SU-DHL-6 (cell line): ENCODE results near the gene GPR65.

ENCODE experiments used
- H2AFZ ChIP-seq: fragments of 200-600 bp; sonication (generic); 2 replicates; pipeline ENCODE4 v1.6.1; 2014; ENCODE audit warnings: low read depth, mild to moderate bottlenecking, moderate library complexity, mixed read lengths, antibody characterized with exemption, low read length; ENCODE audit not compliant: severe bottlenecking
- H3F3A ChIP-seq: fragments of 200-600 bp; shearing (Covaris generic); 2 replicates; pipeline ENCODE4 v1.6.0; 2016; ENCODE audit warnings: antibody characterized with exemption, mild to moderate bottlenecking; ENCODE audit not compliant: insufficient read depth
- H3K27ac ChIP-seq: fragments of 200-600 bp; sonication (generic); 2 replicates; pipeline ENCODE4 v1.5.1; 2016; ENCODE audit warnings: low read depth, mild to moderate bottlenecking, low read length, moderate library complexity, mixed read lengths
- H3K27me3 ChIP-seq: fragments of 200-600 bp; sonication (generic), shearing (Covaris generic); 2 replicates; pipeline ENCODE4 v1.6.0; 2014; ENCODE audit warnings: mild to moderate bottlenecking, low read length
- H3K36me3 ChIP-seq: fragments of 200-600 bp; sonication (generic); 2 replicates; pipeline ENCODE4 v1.6.1; 2014; ENCODE audit warnings: mild to moderate bottlenecking, low read length, mixed read lengths
- H3K4me2 ChIP-seq: fragments of 300-600, 200-600 bp; shearing (Covaris generic), sonication (generic); 2 replicates; pipeline ENCODE4 v1.6.0; 2014; ENCODE audit warnings: low read length, low read depth, mild to moderate bottlenecking; ENCODE audit not compliant: poor library complexity, severe bottlenecking
- H3K4me3 ChIP-seq: fragments of 200-600 bp; sonication (generic); 2 replicates; pipeline ENCODE4 v1.5.1; 2014; ENCODE audit warnings: antibody characterized with exemption, low read length, mild to moderate bottlenecking, mixed read lengths; ENCODE audit not compliant: insufficient read depth, poor library complexity, severe bottlenecking
- H3K79me2 ChIP-seq: fragments of 200-600 bp; sonication (generic); 2 replicates; pipeline ENCODE4 v1.6.1; 2014; ENCODE audit warnings: mild to moderate bottlenecking, low read length, moderate library complexity; ENCODE audit not compliant: insufficient read depth
- H3K9ac ChIP-seq: fragments of 200-600 bp; sonication (generic); 2 replicates; pipeline ENCODE4 v1.7.0; 2014; ENCODE audit warnings: mild to moderate bottlenecking, low read length
- H3K9me2 ChIP-seq: fragments of 200-600 bp; sonication (generic); replicated peaks from 2 replicates; pipeline ENCODE4 v1.6.1; 2014; ENCODE audit warnings: low read length; ENCODE audit not compliant: insufficient read depth
- H3K9me3 ChIP-seq: fragments of 200-600 bp; sonication (generic); 2 replicates; pipeline ENCODE4 v1.6.1; 2014; ENCODE audit warnings: low read length, mixed read lengths; ENCODE audit not compliant: insufficient read depth
- H4K20me1 ChIP-seq: fragments of 200-600 bp; sonication (generic); 2 replicates; pipeline ENCODE4 v1.6.1; 2014; ENCODE audit warnings: low read depth, mild to moderate bottlenecking, antibody characterized with exemption, low read length, moderate library complexity, mixed read lengths
- EZH2phosphoT487 ChIP-seq: fragments of 200-600 bp; sonication (generic), shearing (Covaris generic); conservative IDR thresholded peaks from 2 replicates; pipeline ENCODE4 v1.6.1; 2018; ENCODE audit warnings: mild to moderate bottlenecking, antibody characterized with exemption, low read length, moderate library complexity, mixed read lengths
- TF ChIP-seq, protein P1 (sequence below): fragments of 200-600 bp; sonication (generic); IDR thresholded peaks from one replicate; pipeline ENCODE4 v1.5.1; 2017; ENCODE audit warnings: antibody characterized with exemption, mild to moderate bottlenecking, low read length, moderate library complexity; ENCODE audit not compliant: insufficient read depth, poor library complexity, severe bottlenecking

Gene GPR65

DNA sequence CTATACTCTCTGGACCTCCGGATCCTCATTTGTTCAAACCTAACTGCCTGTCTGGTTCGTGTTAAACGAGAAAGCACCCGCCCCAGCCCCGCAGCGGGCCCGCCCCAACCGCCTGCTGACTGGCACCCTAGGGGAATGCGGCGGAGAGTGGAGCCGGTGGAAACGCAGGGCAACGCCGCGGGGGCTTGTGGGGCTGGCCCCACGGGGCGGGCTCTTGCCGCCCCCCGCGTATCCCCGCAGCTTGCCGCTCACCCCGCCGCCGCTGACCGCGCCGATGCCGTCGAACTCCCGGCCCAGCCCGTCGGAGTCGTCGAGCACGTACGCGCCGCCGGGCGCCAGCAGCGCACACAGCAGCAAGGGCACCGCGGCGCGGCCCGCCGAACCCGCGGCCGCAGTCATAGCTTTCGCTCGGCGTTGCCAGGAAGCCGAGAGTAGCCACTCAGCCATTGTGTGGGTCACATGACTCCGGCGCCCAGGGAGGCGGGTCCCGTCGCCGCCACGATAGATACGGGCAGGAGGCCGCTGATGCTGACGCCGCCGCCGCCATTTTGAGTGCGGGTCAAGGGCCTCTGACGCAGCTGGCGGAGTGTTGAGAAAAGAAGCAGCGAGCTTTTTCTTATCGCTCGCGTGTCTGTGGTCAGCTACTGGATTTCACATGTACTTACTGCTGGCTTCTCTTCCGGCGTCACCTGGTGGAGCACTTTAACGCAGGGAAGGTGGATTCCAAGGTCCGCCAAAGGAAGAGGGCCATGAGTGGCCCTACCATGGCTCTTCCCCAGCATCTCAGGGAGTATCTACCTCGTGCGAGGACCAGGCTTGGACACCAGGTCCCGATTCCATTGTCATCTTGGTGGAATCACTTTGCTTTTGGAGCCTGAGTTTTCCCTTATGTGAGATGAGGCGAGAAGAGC, 12.0 kb upstream of the GPR65 start, which contains the start of gene GALC:
GALC (minus strand) TSS at position 465 of the 911 bp plus-strand sequence; CDS start at position 447, 18 bp downstream.
- H2AFZ ChIP-seq, result peak within 1 kb of the TSS; percentile 98
- no peaks in the 10 kb centered on the region for H3K27me3 ChIP-seq
- H3K9me2 ChIP-seq, result no peaks in the 10 kb centered on the region
- H3K27ac ChIP-seq, result no peak within 1 kb of the TSS
- H3K9ac ChIP-seq, result peak within 1 kb of the TSS; percentile 53
- H3K9me3 ChIP-seq, result no peaks in the 10 kb centered on the region
- peak within 1 kb of the TSS; percentile 70 for H3K4me2 ChIP-seq
- no peaks in the 10 kb centered on the region for H3F3A ChIP-seq
- TF ChIP-seq, protein P1, sequence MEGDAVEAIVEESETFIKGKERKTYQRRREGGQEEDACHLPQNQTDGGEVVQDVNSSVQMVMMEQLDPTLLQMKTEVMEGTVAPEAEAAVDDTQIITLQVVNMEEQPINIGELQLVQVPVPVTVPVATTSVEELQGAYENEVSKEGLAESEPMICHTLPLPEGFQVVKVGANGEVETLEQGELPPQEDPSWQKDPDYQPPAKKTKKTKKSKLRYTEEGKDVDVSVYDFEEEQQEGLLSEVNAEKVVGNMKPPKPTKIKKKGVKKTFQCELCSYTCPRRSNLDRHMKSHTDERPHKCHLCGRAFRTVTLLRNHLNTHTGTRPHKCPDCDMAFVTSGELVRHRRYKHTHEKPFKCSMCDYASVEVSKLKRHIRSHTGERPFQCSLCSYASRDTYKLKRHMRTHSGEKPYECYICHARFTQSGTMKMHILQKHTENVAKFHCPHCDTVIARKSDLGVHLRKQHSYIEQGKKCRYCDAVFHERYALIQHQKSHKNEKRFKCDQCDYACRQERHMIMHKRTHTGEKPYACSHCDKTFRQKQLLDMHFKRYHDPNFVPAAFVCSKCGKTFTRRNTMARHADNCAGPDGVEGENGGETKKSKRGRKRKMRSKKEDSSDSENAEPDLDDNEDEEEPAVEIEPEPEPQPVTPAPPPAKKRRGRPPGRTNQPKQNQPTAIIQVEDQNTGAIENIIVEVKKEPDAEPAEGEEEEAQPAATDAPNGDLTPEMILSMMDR, result no peak
- no peak for TF ChIP-seq EZH2phosphoT487
- H3K36me3 ChIP-seq, result no peaks in the 10 kb centered on the region
- peak within 1 kb of the TSS; percentile 52 for H3K4me3 ChIP-seq
- H4K20me1 ChIP-seq, result no peaks in the 10 kb centered on the region
- no peaks in the 10 kb centered on the region for H3K79me2 ChIP-seq

DNA sequence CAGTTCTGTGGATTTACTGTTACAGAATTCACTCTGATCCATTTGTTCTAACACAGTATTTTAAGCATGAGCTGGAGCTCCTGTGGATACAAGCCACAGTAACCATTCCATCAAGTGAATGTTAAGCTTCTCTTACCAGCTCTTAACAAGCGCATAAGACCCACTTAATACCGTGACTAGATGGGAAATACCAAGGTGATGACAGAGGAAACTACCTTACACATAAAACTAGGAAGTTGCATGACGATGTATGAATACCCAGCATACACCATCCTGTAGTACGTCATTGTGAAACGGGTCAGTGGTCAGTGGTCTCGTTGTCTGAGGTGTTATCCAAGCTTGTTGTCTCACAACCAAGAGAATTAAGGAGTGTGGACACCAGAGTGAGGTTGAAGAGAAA, 10.0 kb upstream of the GPR65 start:
- TF ChIP-seq, protein P1, result no peak
- TF ChIP-seq EZH2phosphoT487, result no peak
- no peak overlapping the region for H3K4me3 ChIP-seq
- H3K36me3 ChIP-seq, result no peaks in the 10 kb centered on the region
- no peaks in the 10 kb centered on the region for H4K20me1 ChIP-seq
- no peak overlapping the region for H3K9ac ChIP-seq
- H3K27ac ChIP-seq, result no peak overlapping the region
- no peak overlapping the region for H3K4me2 ChIP-seq
- H3F3A ChIP-seq, result no peaks in the 10 kb centered on the region
- H2AFZ ChIP-seq, result no peak overlapping the region
- no peaks in the 10 kb centered on the region for H3K9me2 ChIP-seq
- no peaks in the 10 kb centered on the region for H3K9me3 ChIP-seq
- no peaks in the 10 kb centered on the region for H3K27me3 ChIP-seq
- no peaks in the 10 kb centered on the region for H3K79me2 ChIP-seq

DNA sequence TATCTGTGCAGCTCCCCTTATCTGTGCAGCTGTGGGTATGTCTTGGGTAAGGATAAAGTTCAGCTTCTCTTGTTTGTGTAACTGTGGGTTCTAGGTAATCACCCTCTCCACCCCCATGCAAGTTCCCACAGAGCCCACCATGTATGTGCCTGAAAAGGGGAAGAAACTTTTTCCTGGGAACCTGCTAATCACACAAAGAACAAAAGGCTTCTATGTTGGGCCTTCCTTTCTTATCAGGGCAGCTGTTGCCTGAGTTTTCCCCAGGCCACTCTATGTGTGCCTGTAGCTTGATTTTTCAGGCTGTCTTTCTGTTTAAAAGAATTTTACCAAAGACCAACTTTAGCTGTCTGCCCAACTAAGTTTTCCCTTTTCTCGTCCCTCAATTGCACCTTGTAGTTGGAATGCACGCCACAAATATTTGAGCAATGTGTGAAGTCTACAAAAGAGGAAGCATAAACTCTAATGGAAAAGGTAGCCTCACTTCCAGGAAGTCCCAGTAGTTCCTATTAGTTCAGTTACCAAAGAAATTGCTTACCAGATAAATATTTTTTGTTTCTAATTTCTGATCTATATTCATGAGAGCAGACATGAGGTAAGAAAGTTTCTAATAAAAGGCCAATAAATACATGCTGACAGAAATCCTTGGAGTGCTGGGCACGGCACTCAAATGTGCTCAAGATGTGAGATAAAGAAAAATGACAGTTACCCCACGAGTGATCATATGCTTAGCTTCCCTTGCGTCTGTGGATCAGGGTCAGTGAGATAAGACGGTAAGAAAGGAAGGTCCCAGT, 9.2 kb upstream of the GPR65 start:
- no peak overlapping the region for H2AFZ ChIP-seq

More for the DNA sequence above, 9.2 kb upstream of the GPR65 start:
- Histone ChIP-seq H3K36me3 (no peaks in the 10 kb centered on the region), H3K9me3 (no peaks in the 10 kb centered on the region), H3K27me3 (no peaks in the 10 kb centered on the region), H3K4me2 (no peak overlapping the region), H3F3A (no peaks in the 10 kb centered on the region), H3K9me2 (no peaks in the 10 kb centered on the region), H3K9ac (no peak overlapping the region), H3K27ac (no peak overlapping the region), H4K20me1 (no peaks in the 10 kb centered on the region), H3K4me3 (no peak overlapping the region), H3K79me2 (no peaks in the 10 kb centered on the region)
- no peak for TF ChIP-seq EZH2phosphoT487
